Activated effector memory CD4-positive, alpha-beta T cell treated with anti-CD3 and anti-CD28 coated beads, Interleukin-2, amount 50 U/mL, for 16 hours (primary cell): ENCODE results near the gene SLCO2B1.

Experiments used
- DNase-seq: peaks from one replicate; pipeline ENCODE4 v3.0.0-alpha.2; 2020

The SLCO2B1 gene

GRCh38 chr11:75145196-75145971, 5.5 kb upstream of the SLCO2B1 start:
- DNase-seq = no peak

- DNase-seq = no peak
Measured at GRCh38 chr11:75145972-75146519, 4.9 kb upstream of the SLCO2B1 start.

DNA sequence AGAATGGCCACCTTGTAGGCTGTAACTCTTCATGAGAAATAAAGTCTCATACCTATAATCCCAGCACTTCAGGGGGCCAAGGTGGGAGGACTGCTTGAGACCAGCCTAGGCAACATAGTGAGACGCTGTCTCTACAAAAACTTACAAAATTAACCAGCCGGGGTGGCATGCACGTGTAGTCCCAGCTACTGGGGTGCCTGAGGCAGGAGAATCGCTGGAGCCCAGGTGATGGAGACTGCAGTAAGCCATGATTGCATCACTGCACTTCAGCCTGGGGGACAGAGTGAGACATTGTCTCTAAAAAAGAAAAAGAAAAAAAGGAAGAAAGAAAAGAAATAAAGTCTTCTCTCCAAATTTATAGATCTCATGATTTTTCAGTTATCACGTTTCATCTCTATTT, 4.2 kb upstream of the SLCO2B1 start:
- DNase-seq = no peak

DNA sequence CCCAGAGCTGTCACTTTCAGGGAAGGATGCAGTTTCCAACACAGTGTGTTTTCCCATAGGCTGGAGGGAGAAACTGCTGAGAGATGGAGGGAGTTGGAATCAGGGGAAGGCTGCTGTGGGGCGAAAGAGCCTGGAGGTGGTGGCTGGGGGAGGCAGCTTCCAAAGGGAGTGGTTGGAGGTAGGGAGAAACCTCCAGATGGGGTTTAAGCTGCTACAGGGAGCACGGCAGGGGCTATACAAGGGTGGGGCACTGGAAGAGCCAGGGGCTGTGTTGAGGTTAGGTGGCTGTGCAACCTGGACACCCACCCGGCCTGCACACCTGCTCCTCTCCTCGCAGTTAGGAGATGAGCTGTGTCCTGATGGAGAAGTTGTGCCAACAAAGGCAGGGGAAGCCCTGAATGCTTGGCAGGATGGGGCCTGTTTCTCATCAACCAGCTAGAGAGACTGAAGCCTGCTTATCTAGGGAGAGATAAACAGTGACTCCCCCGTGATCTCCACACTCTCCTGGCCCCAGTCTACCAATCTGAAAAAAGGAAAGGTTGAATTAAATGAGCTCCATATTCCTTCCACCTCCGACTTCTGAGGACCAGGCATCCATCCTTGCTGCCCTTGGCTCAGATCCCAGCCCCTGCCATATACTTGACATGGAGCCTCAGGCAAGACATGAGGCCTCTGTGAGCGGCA, 3.6 kb upstream of the SLCO2B1 start:
- no peak for DNase-seq

DNA sequence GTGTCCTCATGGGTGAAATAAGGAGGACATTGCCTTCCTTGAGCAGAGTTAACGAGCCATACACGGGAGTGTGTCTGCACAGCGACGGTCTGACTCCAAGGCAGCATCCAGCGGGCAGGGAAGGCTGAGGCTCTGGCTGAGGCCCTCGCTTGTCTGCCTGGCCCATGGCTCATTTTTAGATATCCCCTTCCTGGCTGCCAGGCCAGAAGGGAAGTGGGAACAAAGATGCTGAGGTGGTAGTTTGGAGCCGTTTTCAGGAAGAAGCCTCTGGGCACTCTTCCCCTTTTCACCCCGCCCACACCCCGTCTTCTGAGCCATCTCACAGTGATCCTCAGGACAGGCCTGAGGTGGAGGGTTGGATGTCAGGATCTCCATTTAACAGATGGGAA, 3.0 kb upstream of the SLCO2B1 start:
- no peak for DNase-seq

GRCh38 chr11:75148436-75148983, 2.4 kb upstream of the SLCO2B1 start:
- DNase-seq = no peak

- DNase-seq = no peak
Measured at GRCh38 chr11:75149766-75150465, 991 bp upstream of the SLCO2B1 start.

DNA sequence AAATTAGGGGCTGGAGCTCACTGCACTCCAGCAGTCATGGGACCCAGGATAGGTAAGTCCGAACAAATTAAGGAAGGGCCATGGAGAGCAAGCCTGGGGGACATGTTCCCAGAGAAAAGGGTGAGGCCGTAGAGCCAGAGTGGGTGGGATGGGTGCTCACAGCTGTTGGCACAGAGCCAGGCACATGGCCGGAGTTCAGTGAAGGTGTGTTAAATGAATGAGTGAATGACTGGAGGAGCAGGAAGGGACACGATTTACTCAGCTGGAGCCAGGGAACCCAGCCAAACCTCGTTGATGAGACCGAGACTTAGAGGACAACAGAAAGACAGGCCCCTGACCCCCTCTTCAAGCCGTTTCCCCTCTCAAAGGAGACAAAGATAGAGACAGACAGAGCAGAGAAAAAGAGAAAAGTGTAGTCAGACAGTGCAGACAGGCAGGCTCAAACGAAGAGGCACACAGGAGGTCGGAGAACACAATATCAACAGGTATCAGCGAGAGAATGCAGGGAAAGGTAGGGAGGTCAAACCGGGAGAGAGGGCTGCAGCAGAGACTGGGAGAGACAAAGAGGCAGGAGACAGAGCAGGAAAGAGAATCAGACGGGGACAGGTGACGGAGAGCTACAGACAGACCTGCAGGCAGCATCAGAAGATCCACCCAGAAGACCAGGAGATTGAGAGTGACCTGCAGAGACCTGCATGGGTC, 590 bp downstream of the SLCO2B1 start:
- no peak for DNase-seq

GRCh38 chr11:75152090-75152489, 1.2 kb downstream of the SLCO2B1 start:
- DNase-seq = no peak

DNA sequence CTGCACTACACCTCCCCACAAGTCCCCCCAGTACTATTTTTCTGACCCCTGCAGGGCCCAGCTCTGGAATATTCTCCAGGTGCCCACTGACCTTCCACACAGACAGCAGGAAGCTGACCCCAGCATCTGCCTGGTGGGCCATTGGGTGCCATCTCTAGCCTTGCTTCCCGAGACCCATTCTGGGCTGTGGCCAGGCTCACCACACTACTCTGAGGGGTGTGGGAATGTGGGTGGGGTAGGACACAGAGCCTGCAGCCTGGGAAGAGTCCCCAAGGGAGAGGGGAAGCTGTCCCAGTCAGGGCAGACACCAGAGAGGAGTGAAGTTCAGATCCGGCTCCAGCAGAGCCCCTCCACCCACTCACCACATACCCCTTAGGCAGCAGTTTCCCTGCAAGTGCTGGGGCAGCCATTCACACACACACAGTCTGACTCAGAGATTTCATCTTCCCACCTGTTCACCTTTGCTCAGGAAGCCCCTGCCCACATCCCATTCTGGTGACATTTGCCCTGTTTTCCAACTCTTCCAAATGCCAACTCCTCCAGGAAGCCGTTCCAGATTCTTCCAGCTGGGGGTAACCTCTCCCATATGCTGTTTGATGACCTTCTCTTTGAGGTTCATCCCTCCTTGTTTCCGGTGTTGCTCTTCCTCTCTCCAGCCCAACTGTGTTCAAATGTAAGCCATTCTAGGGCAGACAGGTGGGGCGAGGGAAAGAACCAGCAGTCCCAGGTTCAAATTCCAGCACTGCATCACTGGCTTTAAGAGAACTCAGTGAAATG, 1.9 kb downstream of the SLCO2B1 start:
- DNase-seq = no peak

DNA sequence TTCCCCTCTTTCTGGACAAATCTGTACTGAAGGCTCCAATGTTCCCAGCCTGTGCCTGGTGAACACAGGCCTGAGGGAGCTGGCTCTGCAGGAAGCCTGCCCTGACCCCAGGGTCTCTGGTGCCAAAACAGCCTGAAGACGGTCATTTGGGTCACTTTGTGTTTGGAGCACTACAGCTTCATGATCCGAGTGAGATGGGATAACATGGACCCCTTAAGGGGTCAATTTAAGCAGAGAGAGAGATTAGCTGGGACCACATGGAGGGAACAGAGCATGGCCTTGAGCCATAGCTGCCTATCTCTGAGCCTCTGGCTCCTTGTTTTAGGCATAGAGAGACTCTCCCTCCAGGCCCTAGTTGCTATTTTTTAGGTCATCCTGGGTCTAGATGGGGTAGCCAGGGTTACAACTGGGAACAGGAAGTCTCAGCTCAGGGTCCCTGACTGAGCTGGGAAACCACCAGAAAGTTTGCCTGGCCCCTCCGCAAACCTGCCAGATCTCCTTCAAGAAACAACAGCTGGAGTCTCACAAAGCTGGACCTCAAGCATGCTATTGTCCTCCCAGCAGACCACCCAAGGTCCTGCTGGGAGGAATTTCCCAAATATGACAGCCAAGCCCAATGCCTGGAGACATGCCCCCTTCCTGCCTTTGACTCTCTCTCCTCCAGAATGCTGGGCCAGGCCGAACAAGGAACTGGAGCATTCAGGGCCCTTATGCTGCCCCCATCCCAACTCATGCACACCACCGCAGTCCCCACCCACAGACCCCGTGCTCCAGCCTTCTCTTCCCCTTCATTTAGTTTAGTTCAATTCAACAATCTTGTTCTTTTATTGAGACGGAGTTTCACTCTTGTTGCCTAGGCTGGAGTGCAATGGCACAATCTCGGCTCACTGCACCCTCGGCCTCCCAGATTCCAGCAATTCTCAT, 4.0 kb downstream of the SLCO2B1 start:
- no peak for DNase-seq

DNA sequence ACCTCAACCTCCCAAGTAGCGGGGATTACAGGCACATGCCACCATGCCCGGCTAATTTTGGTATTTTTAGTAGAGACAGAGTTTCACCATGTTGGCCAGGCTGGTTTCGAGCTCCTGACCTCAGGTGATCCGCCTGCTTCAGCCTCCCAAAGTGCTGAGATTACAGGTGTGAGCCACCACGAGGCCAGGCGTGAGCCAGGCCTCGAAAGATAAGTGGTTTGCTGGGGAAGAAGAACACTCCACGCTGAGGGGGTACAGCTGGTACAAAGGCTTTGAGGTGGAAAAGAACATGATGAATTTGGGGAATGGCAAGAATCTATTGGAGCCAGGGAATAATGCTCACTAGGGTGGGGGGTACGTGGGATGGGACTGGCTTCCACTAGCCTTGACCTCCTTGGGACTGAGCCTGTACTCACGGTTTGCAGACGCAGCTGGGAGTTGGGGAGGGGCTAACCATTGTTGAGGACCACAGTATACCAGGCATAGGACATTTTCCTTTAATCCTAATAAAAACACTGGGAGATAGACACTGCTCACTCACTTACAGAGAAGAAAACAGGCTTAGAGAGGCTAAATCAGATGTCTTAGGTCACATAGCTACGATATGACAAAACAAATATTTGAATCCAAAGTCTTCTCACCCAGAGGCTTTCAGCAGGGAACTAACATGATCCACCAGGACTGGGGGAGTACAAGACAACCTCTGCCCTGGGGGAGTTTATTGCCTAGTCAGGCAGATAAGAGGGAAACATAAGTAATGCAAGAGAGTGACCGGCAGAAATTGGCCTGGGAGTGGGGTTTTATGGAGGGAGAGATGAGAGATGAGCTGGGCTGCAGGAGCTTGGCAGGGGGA, 4.9 kb downstream of the SLCO2B1 start:
- no peak for DNase-seq

- no peak for DNase-seq
Measured at GRCh38 chr11:75158241-75158640, 7.3 kb downstream of the SLCO2B1 start.

DNA sequence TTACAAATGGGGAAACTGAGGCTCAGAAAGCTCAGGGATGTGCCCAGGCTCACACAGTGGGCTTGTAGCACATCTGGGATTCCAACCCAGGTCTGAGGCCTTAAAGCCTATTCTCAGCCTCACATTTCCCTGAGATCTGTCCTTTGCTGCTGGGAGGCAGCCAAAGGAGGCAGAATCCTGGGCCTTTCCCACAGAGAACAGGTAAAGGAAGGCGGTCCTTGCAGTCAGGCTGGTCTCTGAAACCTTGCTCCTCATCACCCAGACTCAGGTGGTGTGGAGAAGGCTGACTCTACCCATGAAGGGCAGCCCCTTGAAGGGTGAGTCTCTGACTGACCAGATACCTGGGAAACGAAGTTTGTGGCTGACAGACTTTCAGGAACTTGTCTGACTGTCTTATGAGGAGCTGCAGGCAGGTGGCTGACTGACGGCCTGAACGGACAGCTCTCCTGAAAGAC, 7.8 kb downstream of the SLCO2B1 start:
- no peak for DNase-seq

DNA sequence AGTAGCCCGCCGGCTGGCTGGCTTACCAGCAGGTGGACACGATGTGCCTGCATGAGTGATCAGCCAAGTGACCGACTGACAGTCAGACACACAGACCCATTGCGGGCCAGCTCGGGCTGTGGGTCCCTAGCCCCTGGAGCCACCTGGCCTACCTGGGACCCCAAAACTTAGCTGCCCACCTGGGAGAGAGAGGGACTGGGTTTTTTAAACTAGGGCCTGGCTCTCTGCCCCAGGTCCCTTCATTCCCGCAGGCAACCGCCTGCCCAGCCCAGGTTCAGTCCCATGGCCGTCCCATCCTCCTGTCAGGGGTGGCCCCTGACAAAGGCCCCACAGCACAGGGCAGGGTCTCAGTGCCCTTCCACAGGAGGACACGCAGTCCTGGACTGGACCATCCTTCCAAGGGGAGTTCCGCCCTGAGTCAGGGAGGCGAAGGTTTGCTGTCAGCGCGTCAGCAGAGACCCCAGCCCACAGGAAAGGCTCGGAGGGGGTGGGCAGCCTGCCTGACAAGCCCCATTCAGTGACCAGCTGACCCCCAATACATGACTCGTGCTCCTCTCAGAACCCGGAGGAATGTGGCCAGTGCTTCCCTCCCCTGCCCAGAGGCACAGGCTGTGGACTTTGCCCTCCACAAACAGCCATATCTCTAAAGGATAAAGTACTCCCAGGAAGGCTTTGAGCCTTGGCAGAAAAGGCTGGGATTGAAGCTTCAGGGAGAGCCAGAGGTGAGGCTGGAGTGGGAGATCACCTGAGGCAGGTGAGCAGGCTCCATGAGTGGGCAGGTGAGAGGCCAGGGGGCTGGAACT, 8.4 kb downstream of the SLCO2B1 start:
- no peak for DNase-seq

GRCh38 chr11:75160220-75160757, 9.4 kb downstream of the SLCO2B1 start:
- no peak for DNase-seq

DNA sequence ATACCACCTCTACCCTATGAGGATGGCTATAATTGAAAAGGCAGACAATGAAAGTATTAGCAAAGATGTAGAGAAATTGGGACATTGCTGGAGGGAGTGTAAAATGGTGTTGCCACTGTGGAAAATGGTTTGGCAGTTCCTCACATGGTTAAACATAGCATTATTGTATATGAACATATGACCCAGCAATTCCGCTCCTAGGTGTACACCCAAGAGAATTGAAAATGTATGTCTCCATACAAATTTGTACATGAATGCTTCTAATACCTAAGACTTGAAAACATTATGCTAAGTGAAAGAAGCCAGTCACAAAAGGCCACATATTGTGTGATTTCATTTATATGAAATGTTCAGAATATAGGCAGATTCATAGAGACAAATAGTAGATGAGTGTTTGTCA, 10.0 kb downstream of the SLCO2B1 start:
- DNase-seq = no peak

GRCh38 chr11:75161506-75162095, 10.7 kb downstream of the SLCO2B1 start:
- no peak for DNase-seq
